Spleen (tissue), 11 donors: ENCODE results near the gene ABCB7. TPM values are rescaled to one million over a fixed set of nuclear protein-coding genes. Genes with fewer than 3 reads are reported as not detected.
"Not testable (repeated sequence)": the region's sequence is repeated elsewhere in the genome, so short reads cannot be mapped to it uniquely, and the experiment has no call there.

Experiments used
- DNase-seq: peaks from one replicate; pipeline ENCODE4 v3.0.0-alpha.2; 2020
- H3K27ac ChIP-seq, 8 donors: fragments of 200-600 bp; sonication (generic) in 7 of 8; 1 replicate in 4 of 8; 2 replicates in 4 of 8; pipeline versions ENCODE4 v1.5.0 to v1.8.0; 2016 to 2021; ENCODE audit warnings: inconsistent platforms in 4 of 8, mild to moderate bottlenecking in 4 of 8, moderate library complexity in 1 of 8
- H3K27me3 ChIP-seq, 7 donors: fragments of 200-600 bp; sonication (generic) in 6 of 7; replicated peaks in 1 of 7; 1 replicate in 4 of 7; 2 replicates in 3 of 7; pipeline versions ENCODE4 v1.5.0 to v1.8.0; 2016 to 2021; ENCODE audit warnings: inconsistent platforms in 3 of 7, mild to moderate bottlenecking in 1 of 7
- H3K36me3 ChIP-seq, 6 donors: fragments of 200-600 bp; sonication (generic) in 5 of 6; 1 replicate in 4 of 6; 2 replicates in 2 of 6; pipeline versions ENCODE4 v1.5.0 to v1.8.0; 2016 to 2021; ENCODE audit warnings: inconsistent platforms in 2 of 6
- H3K4me1 ChIP-seq, 6 donors: fragments of 200-600 bp; sonication (generic) in 5 of 6; 1 replicate in 3 of 6; 2 replicates in 3 of 6; pipeline versions ENCODE4 v1.5.0 to v1.8.0; 2016 to 2021; ENCODE audit warnings: inconsistent platforms in 3 of 6
- H3K4me3 ChIP-seq, 8 donors: fragments of 200-600 bp; sonication (generic) in 7 of 8; 1 replicate in 4 of 8; 2 replicates in 4 of 8; pipeline versions ENCODE4 v1.5.0 to v1.8.0; 2016 to 2021; ENCODE audit warnings: inconsistent platforms in 4 of 8, mild to moderate bottlenecking in 4 of 8, moderate library complexity in 2 of 8
- H3K9me3 ChIP-seq, 8 donors: fragments of 200-600 bp; sonication (generic) in 7 of 8; 1 replicate in 4 of 8; 2 replicates in 4 of 8; pipeline versions ENCODE4 v1.5.0 to v1.8.0; 2016 to 2021; ENCODE audit warnings: inconsistent platforms in 4 of 8
- POLR2A ChIP-seq, 3 donors: fragments of 450-650 bp; IDR thresholded peaks; one replicate each; pipeline ENCODE4 v1.5.1; 2017; ENCODE audit warnings: antibody characterized with exemption in 3 of 3, mild to moderate bottlenecking in 1 of 3
- POLR2AphosphoS5 ChIP-seq, 3 donors: sonication (generic); formaldehyde crosslinking; IDR thresholded peaks; one replicate each; pipeline ENCODE4 v1.5.1; 2017; ENCODE audit warnings: antibody characterized with exemption in 3 of 3
- WGBS, 5 donors: extraction: QIAGEN DNeasy Blood & Tissue Kit in 3 of 5; methylation state at CpG; one replicate each; pipeline versions ENCODE4 v1.1.5 to v1.1.7; 2013 to 2018; 5-methylcytosine and 5-hydroxymethylcytosine counted together
- intact Hi-C: fragments of 100-400 bp; cut with DNase I; formaldehyde crosslinking; loops from one replicate; pipeline ENCODE4 v1.15.0; 2023; ENCODE audit warnings: low total_unique reads
- polyA plus RNA-seq, 3 donors: library from polyadenylated mRNA; stranded (reverse); fragments of 200-250 nt; gene quantifications; one replicate each; pipeline ENCODE4 v1.2.1, GENCODE V29; 2013
- small RNA-seq, 4 donors: library from RNA; depleted of rRNA; stranded (forward); fragments of <200 nt; gene quantifications; one replicate each; pipeline ENCODE3, GENCODE V24; 2016
- total RNA-seq, 7 donors: library from RNA; depleted of rRNA in 3 of 7; stranded (reverse); fragments of >200 nt in 3 of 7; fragmentation: NEBNext Ultra II Directional in 4 of 7; extraction: Animal tissue kit (Norgen Biotek cat#: 25700) in 4 of 7; gene quantifications; one replicate each; pipeline versions ENCODE4 v1.1.0 to v1.2.1, GENCODE V29; 2016 to 2021
- TF ChIP-seq, protein P1 (sequence below), 11 experiments: fragments of 200-600 bp in 7 of 11; fragments of 450-650 bp in 4 of 11; sonication (generic) in 4 of 11; IDR thresholded peaks in 8 of 11; conservative IDR thresholded peaks in 3 of 11; 1 replicate in 7 of 11; 2 replicates in 4 of 11; pipeline versions ENCODE4 v1.4.0 to v1.8.0; 2016 to 2021; ENCODE audit warnings: antibody characterized with exemption in 11 of 11, inconsistent platforms in 4 of 11, mild to moderate bottlenecking in 1 of 11
- donor health status: healthy with polysubstance abuse.
- donor health status: DM: no; HTN: no; CAD: no; lungs with moderate emphysema.
- donor health status: DM: no; HTN: no; CAD: no.
- donor health status: Bipolar disorder and iron deficiency.
- donor health status: healthy.
- donor health status: DM: no; HTN: no; CAD: no.
- donor health status: DM: yes; HTN: yes; CAD: no.

Gene ABCB7
- total and polyA plus RNA-seq, 10 donors, result 10.0 to 65.8 (median 25.8) TPM

DNA sequence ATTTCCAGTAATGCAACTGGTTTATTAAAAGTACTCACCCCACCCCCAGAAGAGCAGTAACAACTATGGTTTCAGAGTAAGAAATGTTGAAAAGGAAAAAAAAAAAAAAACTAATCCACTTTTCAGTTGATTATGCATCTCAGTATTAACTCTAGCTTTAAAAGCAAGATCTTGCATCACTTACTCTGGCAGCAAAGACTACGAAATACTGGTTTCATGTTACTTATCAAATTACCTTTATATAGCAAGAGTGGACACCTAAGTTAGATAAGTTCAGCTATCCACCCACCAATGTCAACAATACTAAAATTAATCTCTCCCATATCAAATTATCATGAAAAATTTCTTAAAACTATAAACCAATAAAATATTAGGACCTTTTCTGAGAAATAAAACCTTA, 105.0 kb downstream of the ABCB7 start:
- Histone ChIP-seq H3K9me3 (peaks cover 0 to 11% (median under 1%) of the 10 kb centered on the region in 8 donors), H3K36me3 (peaks cover 0 to 18% (median 0%) of the 10 kb centered on the region in 6 donors), H3K4me3 (no peak overlapping the region), H3K27ac (no peak overlapping the region), H3K4me1 (no peaks in the 10 kb centered on the region), H3K27me3 (no peaks in the 10 kb centered on the region)
- no peak for TF ChIP-seq POLR2A (IDR thresholded peaks at IDR 0.05)
- TF ChIP-seq, protein P1, sequence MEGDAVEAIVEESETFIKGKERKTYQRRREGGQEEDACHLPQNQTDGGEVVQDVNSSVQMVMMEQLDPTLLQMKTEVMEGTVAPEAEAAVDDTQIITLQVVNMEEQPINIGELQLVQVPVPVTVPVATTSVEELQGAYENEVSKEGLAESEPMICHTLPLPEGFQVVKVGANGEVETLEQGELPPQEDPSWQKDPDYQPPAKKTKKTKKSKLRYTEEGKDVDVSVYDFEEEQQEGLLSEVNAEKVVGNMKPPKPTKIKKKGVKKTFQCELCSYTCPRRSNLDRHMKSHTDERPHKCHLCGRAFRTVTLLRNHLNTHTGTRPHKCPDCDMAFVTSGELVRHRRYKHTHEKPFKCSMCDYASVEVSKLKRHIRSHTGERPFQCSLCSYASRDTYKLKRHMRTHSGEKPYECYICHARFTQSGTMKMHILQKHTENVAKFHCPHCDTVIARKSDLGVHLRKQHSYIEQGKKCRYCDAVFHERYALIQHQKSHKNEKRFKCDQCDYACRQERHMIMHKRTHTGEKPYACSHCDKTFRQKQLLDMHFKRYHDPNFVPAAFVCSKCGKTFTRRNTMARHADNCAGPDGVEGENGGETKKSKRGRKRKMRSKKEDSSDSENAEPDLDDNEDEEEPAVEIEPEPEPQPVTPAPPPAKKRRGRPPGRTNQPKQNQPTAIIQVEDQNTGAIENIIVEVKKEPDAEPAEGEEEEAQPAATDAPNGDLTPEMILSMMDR (IDR thresholded peaks at IDR 0.05 in 8 of 11, conservative IDR thresholded peaks at IDR 0.05 in 3 of 11), result no peak
- TF ChIP-seq POLR2AphosphoS5 (IDR thresholded peaks at IDR 0.05), result no peak
- 52 to 100% (median 96%) methylated on average over 1 of the region's 1 CpG for WGBS, 5 donors
- intact Hi-C loops, result no loop called here
- no peak for DNase-seq

DNA sequence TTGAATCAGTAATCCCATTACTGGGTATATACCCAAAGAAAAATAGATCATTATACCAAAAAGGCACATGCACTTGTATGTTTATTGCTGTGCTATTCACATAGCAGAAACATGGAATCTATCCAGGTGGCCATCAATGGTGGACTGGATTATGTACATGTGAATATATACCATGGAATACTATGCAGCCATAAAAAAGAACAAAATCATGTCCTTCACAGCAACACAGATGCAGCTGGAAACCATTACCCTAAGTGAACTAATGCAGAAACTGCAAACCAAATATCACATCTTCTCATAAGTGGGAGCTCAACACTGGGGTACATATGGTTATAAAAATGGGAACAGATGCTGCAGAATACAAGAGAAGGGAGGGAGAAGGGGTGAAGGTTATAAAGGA, 110.7 kb downstream of the ABCB7 start:
- no peak overlapping the region for H3K4me3 ChIP-seq
- H3K36me3 ChIP-seq, result peaks cover 0 to 6% (median 0%) of the 10 kb centered on the region in 6 donors
- no peak for DNase-seq
- no peak for TF ChIP-seq POLR2AphosphoS5 (IDR thresholded peaks at IDR 0.05)
- TF ChIP-seq, protein P1 (IDR thresholded peaks at IDR 0.05 in 8 of 11, conservative IDR thresholded peaks at IDR 0.05 in 3 of 11), result no peak
- no peak for TF ChIP-seq POLR2A (IDR thresholded peaks at IDR 0.05)
- H3K27ac ChIP-seq, result no peak overlapping the region
- no peaks in the 10 kb centered on the region for H3K27me3 ChIP-seq
- H3K4me1 ChIP-seq, result no peaks in the 10 kb centered on the region
- H3K9me3 ChIP-seq, result peaks cover 0 to 40% (median 19%) of the 10 kb centered on the region in 8 donors
- intact Hi-C loops, result no loop called here

DNA sequence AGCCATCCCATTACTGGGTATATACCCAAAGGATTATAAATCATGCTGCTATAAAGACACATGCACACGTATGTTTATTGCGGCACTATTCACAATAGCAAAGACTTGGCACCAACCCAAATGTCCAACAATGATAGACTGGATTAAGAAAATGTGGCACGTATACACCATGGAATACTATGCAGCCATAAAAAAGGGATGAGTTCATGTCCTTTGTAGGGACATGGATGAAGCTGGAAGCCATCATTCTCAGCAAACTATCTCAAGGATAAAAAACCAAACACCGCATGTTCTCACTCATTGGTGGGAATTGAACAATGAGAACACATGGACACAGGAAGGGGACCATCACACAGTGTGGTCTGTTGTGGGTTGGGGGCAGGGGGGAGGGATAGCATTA, 111.9 kb downstream of the ABCB7 start:
- H3K36me3 ChIP-seq, H3K4me3 ChIP-seq, H3K27ac ChIP-seq, intact Hi-C loops, DNase-seq, H3K27me3 ChIP-seq, H3K4me1 ChIP-seq: not testable (repeated sequence)
- WGBS, 5 donors, result 91 to 97% (median 93%) methylated on average over 2 to 4 of the region's 4 CpGs
- peaks cover 0 to 40% (median 19%) of the 10 kb centered on the region in 8 donors for H3K9me3 ChIP-seq

DNA sequence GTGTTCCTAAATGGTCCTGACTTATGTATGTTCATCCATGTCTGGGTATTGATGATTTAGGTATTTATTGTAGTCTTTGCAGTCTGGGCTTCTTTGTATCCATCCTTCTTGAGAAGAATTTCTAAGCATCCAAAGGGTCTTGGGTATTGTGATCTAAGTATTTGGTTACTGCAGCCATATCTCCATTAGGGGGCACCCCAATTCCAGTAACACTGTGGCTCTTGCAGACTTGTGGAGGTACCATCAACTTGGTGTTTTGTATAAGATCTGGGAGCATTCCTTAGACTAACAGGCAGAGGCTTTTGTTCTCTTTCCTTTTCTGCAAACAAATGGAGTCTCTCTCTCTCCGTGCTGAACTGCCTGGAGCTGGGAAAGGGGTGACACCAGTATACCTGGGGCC, 117.2 kb downstream of the ABCB7 start:
- no peaks in the 10 kb centered on the region for H3K4me1 ChIP-seq
- H3K4me3 ChIP-seq, result no peak overlapping the region
- intact Hi-C loops, result no loop called here
- 16 to 100% (median 40%) methylated on average over 1 of the region's 1 CpG for WGBS, 5 donors
- no peak for DNase-seq
- H3K27ac ChIP-seq, result no peak overlapping the region
- TF ChIP-seq, protein P1 (IDR thresholded peaks at IDR 0.05 in 8 of 11, conservative IDR thresholded peaks at IDR 0.05 in 3 of 11), result no peak
- TF ChIP-seq POLR2A (IDR thresholded peaks at IDR 0.05) (no peak), POLR2AphosphoS5 (IDR thresholded peaks at IDR 0.05) (no peak)
- H3K27me3 ChIP-seq, result no peaks in the 10 kb centered on the region
- peaks cover 0 to 41% (median 19%) of the 10 kb centered on the region in 8 donors for H3K9me3 ChIP-seq
- no peaks in the 10 kb centered on the region for H3K36me3 ChIP-seq

Small RNA genes within 50 kb of the gene (small RNA-seq; reads per million reads assigned to genes)
- gene BUD31P2 (0 reads per million in 4 donors), gene RNU6-562P (0 reads per million in 4 donors)

Other genes starting within 250 kb of the ABCB7 start
- gene NEXMIF, start 230.8 kb downstream of the ABCB7 start, total RNA-seq, result 1 to 10 TPM in 5 of 7 donors, under 1 TPM in 2; 0.42 to 1.3 (median 1.2) TPM
- gene NEXMIF, start 230.8 kb downstream of the ABCB7 start, polyA plus RNA-seq, result under 1 TPM; 0.05 to 0.15 (median 0.10) TPM
- 10 to 100 TPM; 13.0 to 27.1 (median 18.6) TPM for gene UPRT, start 117.8 kb upstream of the ABCB7 start, total RNA-seq
- gene UPRT, start 117.8 kb upstream of the ABCB7 start, polyA plus RNA-seq, result 10 to 100 TPM in 1 of 3 donors, 1 to 10 TPM in 2; 7.3 to 12.0 (median 9.8) TPM